NCI-H128 (cell line): Measurements from ENCODE around the gene SLC22A23.
A peak's percentile ranks its signal among the peaks of the same experiment; 100 is the strongest.

ENCODE experiments used
- DNase-seq: peaks from one replicate; lab custom pipeline; 2025; ENCODE audit not compliant: unreplicated experiment; lab: John Stamatoyannopoulos, UW

SLC22A23 gene

DNA sequence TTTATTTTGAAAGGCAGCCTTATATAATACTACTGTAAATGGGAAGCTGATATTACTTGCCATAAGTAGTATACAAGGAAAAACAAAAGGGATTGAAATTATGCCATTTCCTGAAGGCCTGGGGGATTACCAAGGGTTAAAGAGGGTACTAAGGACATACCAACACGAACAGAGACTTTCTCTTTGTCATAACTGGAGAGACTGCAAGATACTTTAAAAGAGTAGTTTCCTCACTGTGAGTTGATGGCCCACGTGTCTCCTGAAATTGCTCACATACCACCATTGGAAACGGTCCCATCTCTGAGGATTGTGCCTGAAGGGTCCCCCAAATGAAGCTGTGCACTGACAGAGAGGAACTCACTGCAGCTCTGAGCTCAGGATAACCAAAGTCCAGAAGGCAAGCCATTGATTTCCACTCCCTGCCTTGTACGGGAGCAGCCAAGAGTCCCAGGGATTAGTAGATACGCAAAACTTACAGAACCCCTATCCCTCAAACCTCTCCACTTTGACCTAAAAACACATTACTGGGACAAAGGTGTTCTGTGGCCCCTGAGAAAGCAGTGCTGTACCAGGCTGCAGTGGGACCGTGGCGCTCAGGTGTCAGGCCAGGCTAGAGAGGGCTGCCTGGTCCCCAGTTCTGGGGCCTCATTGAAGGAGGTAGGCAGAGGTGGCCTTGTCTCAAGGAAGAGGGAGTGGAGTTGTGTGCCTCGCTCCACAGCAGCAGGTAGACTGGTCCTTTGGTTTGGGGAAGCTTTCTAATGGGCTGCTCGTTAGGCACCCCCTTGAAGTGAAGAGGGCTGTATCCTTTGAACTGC lies 182.9 kb downstream of the SLC22A23 start:
- no peak for DNase-seq

DNA sequence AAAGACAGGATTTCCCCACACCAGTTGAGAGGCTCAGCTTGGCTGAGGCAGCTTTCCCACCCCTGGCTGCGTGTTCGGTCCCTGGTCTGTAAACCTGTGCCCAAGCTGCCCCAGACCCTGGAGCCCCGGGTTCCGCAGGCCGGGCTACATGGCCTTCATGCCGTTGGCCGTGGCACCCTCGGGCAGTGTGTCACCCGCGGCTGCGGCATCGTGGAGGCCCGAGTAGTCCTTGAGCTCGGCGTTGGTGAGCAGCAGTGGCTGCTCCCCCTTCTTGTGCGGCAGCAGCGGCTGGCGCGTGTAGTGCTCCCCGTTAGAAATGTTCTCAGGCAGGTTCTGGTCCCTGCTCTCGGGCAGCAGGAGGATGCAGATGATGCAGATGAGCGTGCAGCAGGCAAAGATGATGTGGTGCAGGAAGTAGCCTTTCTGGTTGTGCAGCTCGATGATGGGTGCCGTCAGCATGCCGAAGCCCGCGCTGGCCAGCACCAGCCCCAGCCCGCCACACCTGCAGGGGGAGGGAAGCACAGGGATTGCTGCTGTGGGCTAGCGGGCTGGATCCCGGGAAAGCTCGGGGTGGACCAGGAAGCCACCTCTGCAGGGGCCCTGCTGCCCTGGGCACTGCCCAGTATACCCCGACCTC lies 183.8 kb downstream of the SLC22A23 start:
- DNase-seq, result no peak

DNA sequence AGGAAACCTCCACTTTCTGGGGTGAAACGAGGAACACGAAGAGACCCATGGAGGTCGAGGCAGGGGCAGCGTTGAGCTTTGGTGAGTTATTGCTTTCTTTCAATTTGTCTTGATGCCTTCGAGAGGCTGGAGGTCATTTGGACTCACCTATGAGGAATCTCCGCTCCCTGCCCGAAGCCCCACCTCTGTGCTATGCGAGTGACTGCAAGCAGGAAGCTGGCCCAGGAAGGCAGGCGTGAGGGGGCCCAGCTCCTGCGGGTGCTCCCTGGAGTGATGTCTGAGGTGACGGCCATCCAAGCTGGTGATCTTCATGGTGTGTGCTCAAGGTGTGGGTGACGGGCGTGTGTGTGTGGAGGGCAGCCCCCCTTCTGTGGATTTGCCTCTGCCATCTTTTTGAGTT lies 185.1 kb downstream of the SLC22A23 start:
- no peak for DNase-seq

DNA sequence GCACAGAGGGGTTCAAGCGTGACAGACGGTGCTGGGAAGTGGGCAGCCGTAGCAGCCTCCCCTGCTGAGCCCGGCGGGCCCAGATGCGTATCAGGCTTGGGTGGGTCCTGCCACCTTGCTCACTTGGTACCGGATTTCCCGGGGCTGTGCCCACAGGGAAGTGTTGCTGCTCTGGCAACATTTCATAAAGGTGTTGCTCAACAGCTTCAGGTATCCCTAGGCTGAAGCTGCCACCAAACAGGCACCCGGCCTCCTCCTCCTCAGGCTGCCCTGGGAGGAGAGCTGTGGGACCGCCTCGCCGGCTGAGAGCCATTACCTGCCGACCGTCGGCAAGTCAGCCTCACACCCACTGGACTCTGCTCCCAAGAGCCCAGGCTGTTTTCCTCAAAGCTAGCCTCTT lies 186.6 kb downstream of the SLC22A23 start:
- no peak for DNase-seq

DNA sequence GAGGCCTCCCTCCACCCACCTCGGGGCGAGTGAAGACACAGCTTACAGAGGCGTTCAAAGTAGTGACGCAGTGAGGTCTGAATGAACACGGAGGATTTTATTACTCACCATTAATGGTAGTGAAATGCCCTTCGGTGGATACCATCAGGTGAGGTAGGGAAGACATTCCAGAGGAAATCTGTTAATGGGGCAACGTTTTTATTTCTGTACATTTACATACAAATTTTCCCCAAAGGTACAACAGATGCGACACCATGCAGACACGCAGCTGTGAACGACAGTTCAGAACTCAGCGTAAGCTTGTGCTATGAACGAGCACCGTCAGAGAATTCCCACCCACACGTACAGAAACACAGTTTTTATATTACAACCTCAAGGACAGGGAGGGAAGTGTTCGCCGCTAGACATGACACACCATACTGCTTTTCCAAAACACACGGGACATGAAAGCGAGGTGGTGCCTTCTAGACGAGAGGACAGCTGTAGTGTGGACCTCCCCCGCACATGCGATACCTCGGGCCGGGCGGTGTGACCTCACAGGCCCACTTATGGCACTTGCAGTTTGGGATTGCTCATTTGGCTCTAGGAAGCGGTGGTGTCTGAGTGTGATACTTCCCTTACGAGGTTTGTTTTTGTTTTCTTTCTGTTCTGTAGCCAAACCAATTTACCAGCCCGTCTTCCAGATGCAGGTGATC lies 187.4 kb downstream of the SLC22A23 start:
- DNase-seq, result no peak

DNA sequence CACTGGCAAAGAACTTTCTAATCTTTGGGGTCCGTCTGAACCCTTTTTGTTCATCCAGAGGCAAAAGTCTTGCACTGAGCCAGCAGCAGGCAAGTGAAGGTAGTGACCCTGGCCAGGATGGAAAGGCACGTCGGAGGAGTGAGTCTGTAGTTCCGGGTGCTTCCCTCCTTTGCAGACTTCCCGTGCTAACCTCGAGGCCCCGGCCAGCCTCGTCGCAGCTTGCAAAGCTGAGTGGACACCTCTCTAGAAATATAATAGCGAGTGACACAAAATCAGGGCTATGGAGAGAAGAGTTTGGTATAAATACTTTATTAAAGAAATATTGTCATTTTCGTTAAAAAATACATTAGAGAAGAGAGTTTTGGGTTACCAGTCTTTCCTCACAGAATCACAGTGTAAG lies 188.2 kb downstream of the SLC22A23 start:
- DNase-seq, result no peak

DNA sequence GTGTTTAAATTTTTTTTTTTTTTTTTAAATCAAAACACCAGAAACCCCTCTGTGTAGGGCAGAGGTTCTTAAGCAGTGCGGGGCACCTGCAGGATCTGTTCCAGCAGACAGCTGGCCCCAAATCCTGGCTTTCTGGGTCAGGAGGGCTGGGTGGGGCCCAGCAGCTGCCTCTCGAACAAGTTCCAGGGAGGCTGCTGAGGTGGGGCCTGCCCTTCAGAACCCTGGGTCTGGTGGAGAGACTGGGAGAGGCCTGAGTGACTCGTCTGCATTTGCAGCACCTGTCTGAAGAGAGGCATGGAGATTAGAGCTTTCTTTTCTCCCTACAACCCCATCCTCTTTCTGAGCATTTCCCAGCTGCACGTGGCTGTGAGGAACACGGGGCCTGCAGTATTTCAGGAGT lies 189.7 kb downstream of the SLC22A23 start:
- no peak for DNase-seq

DNA sequence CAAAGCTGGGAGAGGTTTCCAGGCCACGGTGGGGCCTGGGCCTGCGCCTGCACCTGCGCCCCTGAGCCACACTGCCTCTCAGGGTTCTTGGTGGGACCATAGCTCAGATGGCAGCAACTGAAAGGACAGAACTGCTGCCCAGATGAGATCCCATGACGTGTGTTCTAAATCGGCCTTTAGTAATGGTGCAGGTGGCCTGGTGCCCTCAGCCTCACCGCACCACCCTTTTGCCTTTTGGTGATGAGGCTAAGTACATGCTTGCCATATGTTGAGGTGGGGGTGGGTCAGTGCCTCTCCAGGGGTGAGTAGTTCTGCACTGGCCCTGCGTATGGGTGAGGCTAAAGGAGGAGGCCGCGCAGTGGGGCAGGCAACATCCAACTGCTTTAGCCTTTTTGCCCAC lies 190.7 kb downstream of the SLC22A23 start:
- DNase-seq, result no peak

DNA sequence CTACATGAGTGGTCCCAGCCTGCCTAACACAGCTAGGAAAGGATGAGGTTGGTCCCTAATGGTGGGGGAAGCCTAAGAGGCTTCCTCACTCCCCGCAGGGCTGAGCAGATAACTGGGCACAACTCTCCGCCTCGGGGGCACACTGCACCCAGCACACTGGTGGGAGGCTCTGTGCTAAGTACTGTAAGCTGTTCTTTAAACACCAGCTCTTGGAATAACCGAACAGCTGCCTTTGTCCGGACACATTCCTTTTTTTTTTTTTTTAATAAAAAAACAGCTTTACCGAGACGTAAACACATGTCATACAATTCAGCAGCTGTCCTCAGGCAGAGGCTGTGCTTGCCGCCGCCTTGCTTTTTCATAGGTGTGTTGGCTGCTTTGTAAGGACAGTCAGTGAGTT lies 191.2 kb downstream of the SLC22A23 start:
- no peak for DNase-seq

DNA sequence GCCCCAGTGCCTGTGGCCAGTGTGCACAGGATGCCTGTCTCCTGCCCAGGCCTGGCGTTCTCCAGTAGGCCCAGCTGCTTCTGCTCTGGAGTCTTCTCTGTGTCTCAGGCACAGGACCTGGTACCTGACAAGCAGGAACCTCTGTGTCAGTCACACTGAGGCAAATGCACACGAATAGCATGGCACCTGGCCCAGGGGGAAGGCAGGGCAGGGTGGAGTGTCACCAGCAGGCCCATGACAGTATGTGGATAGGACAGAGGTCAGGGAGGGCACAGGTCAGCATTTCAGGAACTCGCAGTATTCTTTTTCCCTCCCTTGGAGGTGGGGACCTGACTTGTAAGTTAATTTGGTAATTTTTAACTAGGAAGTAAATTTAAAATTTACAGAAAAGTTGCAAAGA lies 192.5 kb downstream of the SLC22A23 start:
- no peak for DNase-seq

DNA sequence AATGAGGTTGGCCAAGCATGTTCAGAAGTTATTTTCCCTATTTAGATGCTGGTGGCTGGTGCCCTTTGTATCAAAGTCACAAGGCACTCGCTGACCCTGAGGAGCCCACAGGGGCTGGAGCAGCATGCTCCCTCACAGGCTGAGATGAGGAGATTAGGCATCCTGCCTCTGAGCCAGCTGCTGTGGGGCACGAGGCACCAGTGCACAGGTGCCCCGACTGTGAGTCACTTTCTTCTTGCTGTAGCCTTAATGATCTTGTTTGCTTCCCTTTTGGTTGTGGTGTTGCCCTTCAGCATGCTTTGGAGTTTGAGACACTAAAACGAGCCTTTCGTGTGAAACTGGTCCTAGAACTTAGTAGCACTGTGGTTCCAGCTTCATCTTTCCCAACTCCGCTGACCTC lies 193.8 kb downstream of the SLC22A23 start:
- DNase-seq, result no peak

DNA sequence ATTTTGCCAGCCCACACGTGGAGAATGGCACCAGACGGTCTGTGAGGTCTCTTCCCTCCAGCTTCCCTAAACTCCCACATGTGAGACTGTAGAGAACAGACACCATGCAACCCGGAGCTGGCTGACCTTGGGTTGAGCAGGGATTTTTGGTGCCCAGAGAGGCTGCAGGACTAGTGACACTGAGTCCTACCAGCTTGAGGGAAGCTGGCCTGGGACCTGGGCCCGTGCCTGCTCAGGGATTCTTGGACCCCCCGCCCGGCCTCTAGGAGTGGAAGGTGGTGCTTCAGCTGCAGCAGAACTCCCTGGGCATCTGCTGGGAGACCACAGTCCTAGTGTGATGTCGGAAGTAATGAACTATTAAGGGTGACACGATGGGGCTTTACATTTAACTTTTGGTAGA lies 194.9 kb downstream of the SLC22A23 start:
- no peak for DNase-seq

DNA sequence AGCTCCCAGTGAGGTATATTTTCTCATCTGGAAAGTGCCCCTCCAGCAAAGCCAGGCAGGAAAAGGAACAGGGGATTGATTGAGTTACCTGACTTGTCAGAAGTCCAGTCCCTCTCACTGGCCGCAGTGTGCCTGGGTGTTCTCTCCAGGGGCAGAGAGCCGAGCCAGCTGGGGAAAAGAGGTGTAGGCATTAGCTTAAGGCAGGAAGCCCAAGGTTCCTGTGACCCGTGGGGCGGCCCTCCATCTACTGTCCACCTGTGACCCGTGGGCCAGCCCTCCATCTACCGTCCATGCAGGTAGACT lies 195.4 kb downstream of the SLC22A23 start:
- no peak for DNase-seq

DNA sequence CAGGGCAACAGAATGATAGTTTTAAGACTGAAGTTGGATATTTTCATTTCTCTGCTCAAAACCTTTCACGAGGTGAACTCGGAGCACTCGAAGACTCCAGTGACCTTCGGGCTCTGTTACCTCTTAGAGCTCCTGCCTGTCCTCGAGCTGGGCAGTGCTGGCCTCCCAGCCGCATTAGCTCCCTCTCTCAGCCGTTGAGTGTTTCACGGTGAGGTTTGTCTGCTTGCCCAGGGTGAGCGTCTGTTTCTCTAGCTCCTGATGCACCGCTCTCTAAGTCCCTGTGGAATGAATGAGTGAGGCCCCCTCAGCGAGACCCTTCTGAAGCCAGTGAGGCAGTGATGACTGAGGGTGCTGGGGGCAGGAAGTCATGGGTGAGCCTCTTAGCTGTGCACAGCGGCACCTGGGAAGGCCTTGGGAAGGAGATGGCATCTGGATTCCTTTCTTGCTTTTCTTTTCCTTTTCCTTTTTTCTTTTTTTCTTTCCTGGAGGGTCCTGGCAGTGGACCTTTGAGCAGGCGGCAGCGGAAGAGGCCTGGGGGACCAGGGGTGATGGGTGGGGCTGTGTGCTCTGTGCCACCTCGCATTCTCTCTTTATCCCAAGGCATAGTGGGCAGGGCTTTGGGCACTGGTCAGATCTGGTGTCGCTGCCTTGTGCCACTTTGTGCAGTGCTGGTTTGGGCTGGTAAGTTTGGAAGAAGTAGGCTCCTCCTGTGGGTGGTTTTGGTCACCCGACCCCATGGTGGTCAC lies 195.9 kb downstream of the SLC22A23 start:
- DNase-seq, result no peak

DNA sequence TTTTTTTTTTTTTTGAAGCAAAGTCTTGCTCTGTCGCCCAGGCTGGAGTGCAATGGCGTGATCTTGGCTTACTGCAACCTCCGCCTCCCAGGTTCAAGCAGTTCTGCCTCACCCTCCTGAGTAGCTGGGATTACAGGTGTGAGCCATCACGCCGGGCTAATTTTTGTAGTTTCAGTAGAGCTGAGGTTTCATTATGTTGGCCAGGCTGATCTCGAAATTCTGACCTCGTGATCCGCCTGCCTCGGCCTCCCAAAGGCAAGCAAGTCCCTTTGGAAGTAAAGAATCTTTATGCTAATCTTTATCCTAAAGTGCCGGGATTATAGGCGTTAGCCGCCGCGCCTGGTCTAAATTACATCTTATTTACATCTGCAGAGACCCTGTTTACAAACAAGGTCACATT lies 196.6 kb downstream of the SLC22A23 start:
- no peak for DNase-seq

DNA sequence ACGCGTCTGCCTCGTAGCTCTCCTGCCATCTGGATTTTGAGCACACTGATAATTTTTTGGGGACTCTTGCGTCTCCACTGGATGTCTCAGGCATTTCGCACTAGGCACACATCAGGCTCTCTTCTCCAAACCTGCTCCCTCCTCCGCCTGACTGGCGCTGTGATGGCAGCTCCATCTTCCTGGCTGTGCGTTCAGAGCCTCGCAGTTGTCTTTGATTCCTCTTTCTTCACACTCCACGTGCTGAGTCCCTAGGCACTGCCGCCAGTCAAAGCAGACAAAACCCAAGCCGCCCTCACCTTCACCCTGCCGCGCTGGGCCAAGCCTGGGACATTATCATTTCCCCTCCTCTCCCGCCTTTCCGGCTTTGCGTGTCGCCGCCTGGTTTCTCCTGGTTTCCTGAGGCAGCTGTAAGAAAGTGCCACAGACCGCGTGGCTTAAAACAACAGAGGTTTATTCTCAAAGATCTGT lies 197.3 kb downstream of the SLC22A23 start:
- no peak for DNase-seq

DNA sequence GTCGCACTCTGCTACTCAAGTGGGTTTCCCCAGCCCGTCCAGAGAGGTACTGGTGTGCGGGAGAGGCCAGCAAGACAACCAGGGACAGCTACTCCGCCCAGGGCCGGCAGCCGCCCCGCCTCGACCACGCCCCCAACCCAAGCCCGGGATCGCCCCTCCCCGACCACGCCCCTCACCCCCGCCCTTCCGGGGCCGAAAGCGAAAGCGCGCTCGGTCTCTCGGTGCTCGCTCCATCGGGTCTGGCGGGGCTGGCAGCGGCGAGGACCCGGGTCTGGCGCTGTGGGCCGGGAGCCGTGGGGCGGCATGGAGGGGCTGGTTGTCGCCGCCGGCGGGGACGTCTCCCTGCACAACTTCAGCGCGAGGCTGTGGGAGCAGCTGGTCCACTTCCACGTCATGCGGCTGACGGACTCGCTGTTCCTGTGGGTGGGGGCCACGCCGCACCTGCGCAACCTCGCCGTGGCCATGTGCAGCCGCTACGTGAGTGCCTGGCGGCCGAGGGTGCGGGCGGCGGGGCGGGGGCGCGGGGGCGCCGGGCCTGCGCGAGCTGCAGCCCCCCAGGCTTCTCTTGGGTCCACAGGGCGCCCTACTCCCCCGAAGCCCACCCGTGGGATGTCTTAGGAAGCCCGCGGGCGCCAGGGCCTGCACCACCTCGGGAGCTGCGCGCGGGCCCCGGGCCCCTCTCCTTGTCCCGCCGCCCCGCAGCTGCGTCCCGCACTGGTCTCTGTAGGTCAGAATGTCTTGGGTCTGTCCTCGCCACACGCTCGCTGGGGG lies 197.9 kb downstream of the SLC22A23 start, which contains the start of gene PSMG4:
Gene PSMG4 (plus strand): TSS at position 228 of the 771 bp plus-strand sequence. CDS start 76 bp downstream, at position 304.
- peak; percentile 67 for DNase-seq

DNA sequence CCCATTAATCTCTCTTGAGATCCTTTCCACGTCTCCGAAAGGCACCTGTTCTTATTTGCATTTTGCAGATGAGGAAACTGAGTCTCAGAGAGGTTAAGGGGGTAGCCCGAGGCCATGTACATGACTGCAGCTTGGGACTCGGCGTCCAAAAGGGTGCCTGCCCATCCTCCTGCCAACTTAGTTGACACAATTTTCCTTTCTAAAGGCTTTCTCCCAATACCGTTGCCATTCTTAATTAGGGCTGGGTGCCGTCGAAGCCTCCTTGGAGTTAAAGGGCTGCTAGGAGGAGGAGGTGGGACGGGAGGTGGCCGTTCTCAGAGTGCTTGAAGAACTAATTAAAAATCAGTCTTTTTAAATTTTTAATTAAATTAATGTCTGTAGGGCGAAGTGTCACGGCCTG lies 198.6 kb downstream of the SLC22A23 start:
- no peak for DNase-seq

DNA sequence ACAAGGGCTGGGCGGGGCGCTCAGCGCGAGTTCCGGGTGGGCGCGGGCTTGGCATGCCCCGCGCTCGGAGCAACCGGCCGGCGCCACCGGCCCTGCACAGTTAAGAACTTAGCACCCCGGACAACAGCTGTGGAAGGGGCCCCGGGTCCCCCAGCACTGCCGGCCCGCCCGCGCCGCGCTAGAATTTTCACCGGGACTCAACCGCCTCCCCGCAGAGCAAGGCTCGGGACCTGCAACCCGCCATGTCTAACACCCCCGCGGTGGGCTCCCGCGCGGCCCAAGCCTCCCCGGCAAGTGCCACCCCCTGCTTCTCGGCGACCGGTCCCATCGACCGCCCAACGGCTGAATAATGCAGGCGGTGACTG lies 203.3 kb downstream of the SLC22A23 start:
- DNase-seq, result no peak

DNA sequence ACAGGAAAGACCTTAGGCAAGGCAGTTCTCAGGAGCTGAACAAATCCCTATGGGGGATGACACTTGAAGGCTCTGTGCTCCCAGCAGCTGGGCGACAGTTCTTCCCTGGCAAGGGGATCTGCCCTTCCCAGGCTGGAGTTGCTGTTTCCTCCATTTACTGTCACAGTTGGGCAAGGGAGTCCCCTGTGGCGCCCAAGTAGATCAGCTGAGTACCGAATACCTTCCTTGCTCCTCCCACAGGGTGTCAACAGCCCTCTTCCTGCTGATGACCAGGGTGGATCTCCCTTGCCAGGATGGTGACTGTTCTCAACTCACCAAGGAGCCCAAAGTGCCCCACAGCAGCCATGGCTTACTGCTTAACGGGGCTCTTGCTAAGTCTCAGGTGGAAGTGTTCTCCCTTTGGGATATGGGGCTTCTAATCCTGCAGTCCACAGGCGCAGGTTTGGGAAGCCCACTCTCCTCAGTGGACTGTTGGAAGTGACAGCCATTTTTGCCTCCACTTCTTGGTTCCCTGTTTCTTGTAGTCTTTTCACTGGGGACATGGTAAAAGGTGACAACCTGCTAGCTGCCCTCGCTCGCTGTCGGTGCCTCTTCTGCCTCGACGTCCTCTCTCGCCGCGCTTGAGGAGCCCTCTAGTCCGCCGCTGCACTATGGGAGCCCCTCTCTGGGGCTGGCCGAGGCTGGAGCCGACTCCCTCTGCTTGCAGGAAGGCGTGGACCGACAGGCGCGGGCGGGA lies 203.8 kb downstream of the SLC22A23 start:
- DNase-seq, result no peak
